BLaER1 treated with 17β-estradiol and CSF1 and Interleukin-3, amounts not matched to agents 10 nM and 100 nM (cell line): ENCODE data around the gene TPRN.

Experiments
- H3K27ac ChIP-seq, 11 experiments: shearing (Covaris generic); formaldehyde crosslinking; 2 replicates each; pipeline ENCODE4 v1.8.1; 2022
- H3K27me3 ChIP-seq, 11 experiments: shearing (Covaris generic); formaldehyde crosslinking; 2 replicates each; pipeline ENCODE4 v1.8.1; 2022
- H3K36me3 ChIP-seq, 11 experiments: shearing (Covaris generic); formaldehyde crosslinking; 2 replicates each; pipeline ENCODE4 v1.8.1; 2022
- H3K4me1 ChIP-seq, 10 experiments: shearing (Covaris generic); formaldehyde crosslinking; 2 replicates each; pipeline ENCODE4 v1.8.1; 2022
- H3K4me2 ChIP-seq, 11 experiments: shearing (Covaris generic); formaldehyde crosslinking; 2 replicates each; pipeline ENCODE4 v1.8.1; 2022
- H3K4me3 ChIP-seq, 10 experiments: shearing (Covaris generic); formaldehyde crosslinking; 2 replicates each; pipeline ENCODE4 v1.8.1; 2022
- H3K9ac ChIP-seq, 11 experiments: shearing (Covaris generic); formaldehyde crosslinking; 2 replicates each; pipeline ENCODE4 v1.8.1; 2022
- H3K9me3 ChIP-seq, 11 experiments: shearing (Covaris generic); formaldehyde crosslinking; replicated peaks in 1 of 11; 2 replicates each; pipeline ENCODE4 v1.8.1; 2022
- H4K20me1 ChIP-seq, 11 experiments: shearing (Covaris generic); formaldehyde crosslinking; 2 replicates each; pipeline ENCODE4 v1.8.1; 2022
- Cebpa-rat ChIP-seq, 11 experiments: shearing (Covaris generic); IDR thresholded peaks; 2 replicates each; pipeline ENCODE4 v1.8.1; 2022

Gene TPRN

DNA sequence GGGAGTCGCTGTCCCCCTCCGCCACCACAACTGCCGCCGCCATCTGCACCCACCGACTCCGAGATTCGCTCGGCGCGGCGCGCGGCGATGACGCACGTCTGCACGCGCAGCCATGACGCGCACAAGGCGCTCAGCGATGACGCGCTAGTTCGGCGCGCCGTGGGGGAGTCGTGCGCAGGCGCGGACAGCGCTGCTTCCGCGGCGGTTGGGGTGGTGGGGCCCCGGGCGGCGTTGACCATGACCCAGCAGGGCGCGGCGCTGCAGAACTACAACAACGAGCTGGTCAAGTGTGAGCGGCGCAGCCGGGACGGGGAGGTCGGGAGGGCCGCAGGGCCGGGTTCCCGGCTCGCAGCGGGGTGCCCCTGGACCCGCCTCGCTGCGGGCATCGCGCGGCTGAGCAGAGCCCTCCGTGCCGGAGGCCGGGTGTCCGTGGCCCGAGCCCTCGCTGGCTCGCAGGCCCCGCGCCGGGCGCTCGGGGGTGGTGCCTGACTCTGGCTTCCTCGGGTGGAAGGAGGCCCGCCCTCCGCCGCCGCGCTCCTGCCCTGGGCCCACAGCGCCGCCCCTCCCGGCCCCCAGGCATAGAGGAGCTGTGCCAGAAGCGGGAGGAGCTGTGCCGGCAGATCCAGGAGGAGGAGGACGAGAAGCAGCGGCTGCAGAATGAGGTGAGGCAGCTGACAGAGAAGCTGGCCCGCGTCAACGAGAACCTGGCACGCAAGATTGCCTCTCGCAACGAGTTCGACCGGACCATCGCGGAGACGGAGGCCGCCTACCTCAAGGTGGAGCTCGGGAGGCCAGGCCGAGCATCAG is 11.8 kb downstream of the TPRN start, which contains the start of the genes ANAPC2 and SSNA1:
TSS of gene ANAPC2 (minus strand) at position 71 of the 807 bp plus-strand sequence. CDS start at position 43, 28 bp downstream.
TSS of gene SSNA1 (plus strand) at position 187 of the 807 bp plus-strand sequence. CDS start at position 238, 51 bp downstream.
- Histone ChIP-seq H3K27ac (peak within 1 kb of the TSS; percentile 82 to 94 (median 89)), H3K4me3 (peak within 1 kb of the TSS; percentile 83 to 99 (median 98)), H3K9me3 (no peaks in the 10 kb centered on the region), H4K20me1 (peaks cover 12 to 96% (median 83%) of the 10 kb centered on the region in 11 experiments; a peak in 21 of 22 replicates), H3K4me1 (peaks cover 48 to 70% (median 60%) of the 10 kb centered on the region in 10 experiments), H3K27me3 (no peaks in the 10 kb centered on the region), H3K9ac (peak within 1 kb of the TSS; percentile 86 to 95 (median 93)), H3K4me2 (peak within 1 kb of the TSS; percentile 93 to 100 (median 100)), H3K36me3 (peaks cover 41 to 80% (median 62%) of the 10 kb centered on the region in 11 experiments)
- no peak for TF ChIP-seq Cebpa-rat (IDR thresholded peaks at IDR 0.05)

DNA sequence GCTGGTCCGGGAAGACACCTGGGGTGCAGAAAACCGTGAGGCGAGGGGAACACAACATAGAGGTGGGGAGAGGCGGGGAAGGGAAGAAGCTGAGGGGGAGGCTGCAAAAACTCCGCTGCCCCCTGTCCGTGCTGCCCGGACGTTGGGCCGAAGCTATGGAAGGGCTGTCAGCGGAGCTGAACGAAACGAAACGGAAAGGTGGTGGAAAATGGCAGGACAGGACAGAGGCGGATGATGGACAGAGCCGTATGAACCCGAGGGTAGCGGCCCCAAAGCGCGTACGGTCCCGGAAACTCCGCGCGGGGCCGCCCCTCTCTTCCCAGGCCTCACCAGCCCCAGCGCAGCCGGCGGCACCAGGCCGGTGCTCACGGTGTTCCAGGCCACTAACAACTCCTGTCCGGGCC is 12.5 kb downstream of the TPRN start:
- peaks cover 12 to 93% (median 79%) of the 10 kb centered on the region in 11 experiments; a peak in 21 of 22 replicates for H4K20me1 ChIP-seq
- no peak for TF ChIP-seq Cebpa-rat (IDR thresholded peaks at IDR 0.05)

DNA sequence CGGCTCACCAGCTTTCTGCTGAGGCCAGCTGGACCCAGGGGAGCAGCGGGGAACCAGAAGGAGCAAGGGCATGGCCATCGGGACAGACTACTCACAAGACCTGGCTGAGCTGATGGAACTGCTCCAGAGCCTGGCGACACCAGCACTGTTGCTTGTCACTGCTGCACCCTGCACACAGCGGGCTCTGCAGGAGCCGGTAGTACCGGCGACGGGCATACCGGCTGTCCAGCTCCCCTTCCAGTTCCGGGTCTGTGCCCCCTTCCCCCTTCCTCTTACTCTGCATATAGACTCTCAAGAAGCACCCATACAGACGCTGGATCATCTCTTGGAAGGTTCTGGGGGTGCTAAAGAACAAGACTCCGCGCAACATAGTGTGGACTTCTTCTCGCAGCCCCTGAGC is 13.2 kb downstream of the TPRN start:
- H3K4me2 ChIP-seq, result peak overlapping the region; percentile 93 to 100 (median 99)
- peak overlapping the region in 4 of 11 experiments; percentile 86 to 94 (median 92); a peak in 7 of 22 replicates for H3K27ac ChIP-seq
- H3K27me3 ChIP-seq, result no peaks in the 10 kb centered on the region
- no peak for TF ChIP-seq Cebpa-rat (IDR thresholded peaks at IDR 0.05)
- peaks cover 54 to 81% (median 75%) of the 10 kb centered on the region in 11 experiments for H3K36me3 ChIP-seq
- H3K9me3 ChIP-seq, result no peaks in the 10 kb centered on the region
- H3K9ac ChIP-seq, result peak overlapping the region; percentile 86 to 95 (median 93)
- H3K4me3 ChIP-seq, result peak overlapping the region; percentile 83 to 99 (median 98)
- peaks cover 12 to 93% (median 72%) of the 10 kb centered on the region in 11 experiments; a peak in 21 of 22 replicates for H4K20me1 ChIP-seq
- H3K4me1 ChIP-seq, result peaks cover 47 to 59% (median 53%) of the 10 kb centered on the region in 10 experiments

More for the DNA sequence above, 12.5 kb downstream of the TPRN start:
- H3K9ac ChIP-seq, result peak overlapping the region; percentile 86 to 95 (median 93)
- H3K27ac ChIP-seq, result peak overlapping the region; percentile 82 to 94 (median 89)
- peaks cover 48 to 66% (median 59%) of the 10 kb centered on the region in 10 experiments for H3K4me1 ChIP-seq
- H3K4me3 ChIP-seq, result peak overlapping the region; percentile 83 to 99 (median 98)
- H3K36me3 ChIP-seq, result peaks cover 47 to 81% (median 68%) of the 10 kb centered on the region in 11 experiments
- H3K9me3 ChIP-seq, result no peaks in the 10 kb centered on the region
- H3K4me2 ChIP-seq, result peak overlapping the region; percentile 93 to 100 (median 99)
- no peaks in the 10 kb centered on the region for H3K27me3 ChIP-seq

DNA sequence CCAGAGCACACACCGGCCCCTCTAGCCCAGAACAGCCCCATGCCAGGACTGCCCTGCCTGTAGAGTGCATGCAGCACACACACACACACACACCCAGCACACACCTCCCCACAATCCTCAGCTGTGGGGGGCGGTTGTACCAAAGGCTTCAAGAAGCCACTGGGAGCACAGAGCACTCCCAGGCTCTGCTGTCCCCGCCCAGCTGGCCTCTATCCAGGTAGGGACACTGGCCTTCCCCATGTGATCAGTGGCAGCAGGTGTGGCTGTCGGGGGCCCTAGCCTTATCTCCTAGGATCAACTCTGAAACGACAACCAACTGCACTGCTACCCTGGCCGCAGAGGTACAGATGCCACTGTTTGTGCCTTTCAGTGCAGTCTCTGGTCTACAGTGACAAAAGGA is 14.2 kb downstream of the TPRN start:
- peaks cover 42 to 49% (median 44%) of the 10 kb centered on the region in 10 experiments for H3K4me1 ChIP-seq
- peaks cover 12 to 91% (median 68%) of the 10 kb centered on the region in 11 experiments; a peak in 21 of 22 replicates for H4K20me1 ChIP-seq
- H3K27me3 ChIP-seq, result no peaks in the 10 kb centered on the region
- H3K9me3 ChIP-seq, result no peaks in the 10 kb centered on the region
- H3K4me3 ChIP-seq, result peak overlapping the region in 8 of 10 experiments; percentile 83 to 99 (median 96); a peak in 10 of 20 replicates
- H3K9ac ChIP-seq, result peak overlapping the region in 10 of 11 experiments; percentile 6 to 95 (median 92); a peak in 16 of 22 replicates
- no peak for TF ChIP-seq Cebpa-rat (IDR thresholded peaks at IDR 0.05)
- peaks cover 63 to 81% (median 77%) of the 10 kb centered on the region in 11 experiments for H3K36me3 ChIP-seq
- H3K4me2 ChIP-seq, result peak overlapping the region; percentile 93 to 100 (median 99)
- no peak overlapping the region for H3K27ac ChIP-seq

DNA sequence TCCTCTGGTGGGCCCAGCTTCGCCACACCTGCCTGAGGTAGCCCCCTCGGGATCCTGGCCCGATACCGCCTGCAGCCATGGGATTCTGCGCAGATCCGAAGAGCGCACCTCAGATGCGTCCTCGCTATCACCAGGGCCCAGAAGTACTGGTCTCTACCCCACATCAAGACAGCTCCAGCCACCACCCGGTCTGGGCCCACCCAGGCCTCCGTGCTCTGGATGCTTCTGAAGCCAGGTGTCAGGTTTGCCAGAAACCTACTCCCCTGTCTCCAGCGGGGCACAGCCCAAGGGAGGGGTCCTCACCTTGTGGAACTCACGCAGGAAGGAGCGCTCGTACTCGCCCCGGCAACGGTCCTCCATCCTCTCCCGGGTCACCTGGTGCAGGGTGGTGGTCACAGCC is 14.6 kb downstream of the TPRN start:
- no peak overlapping the region for H3K27ac ChIP-seq
- H3K4me1 ChIP-seq, result peaks cover 38 to 45% (median 39%) of the 10 kb centered on the region in 10 experiments
- peaks cover 64 to 81% (median 77%) of the 10 kb centered on the region in 11 experiments for H3K36me3 ChIP-seq
- no peak for TF ChIP-seq Cebpa-rat (IDR thresholded peaks at IDR 0.05)
- H3K9ac ChIP-seq, result peak overlapping the region in 9 of 11 experiments; percentile 6 to 95 (median 29); a peak in 9 of 22 replicates
- peak overlapping the region in 2 of 10 experiments; percentile 84 to 94; a peak in 1 of 20 replicates for H3K4me3 ChIP-seq
- peaks cover 11 to 91% (median 63%) of the 10 kb centered on the region in 11 experiments; a peak in 21 of 22 replicates for H4K20me1 ChIP-seq
- no peaks in the 10 kb centered on the region for H3K27me3 ChIP-seq
- H3K4me2 ChIP-seq, result peak overlapping the region; percentile 93 to 100 (median 99); a peak in 21 of 22 replicates
- no peaks in the 10 kb centered on the region for H3K9me3 ChIP-seq

DNA sequence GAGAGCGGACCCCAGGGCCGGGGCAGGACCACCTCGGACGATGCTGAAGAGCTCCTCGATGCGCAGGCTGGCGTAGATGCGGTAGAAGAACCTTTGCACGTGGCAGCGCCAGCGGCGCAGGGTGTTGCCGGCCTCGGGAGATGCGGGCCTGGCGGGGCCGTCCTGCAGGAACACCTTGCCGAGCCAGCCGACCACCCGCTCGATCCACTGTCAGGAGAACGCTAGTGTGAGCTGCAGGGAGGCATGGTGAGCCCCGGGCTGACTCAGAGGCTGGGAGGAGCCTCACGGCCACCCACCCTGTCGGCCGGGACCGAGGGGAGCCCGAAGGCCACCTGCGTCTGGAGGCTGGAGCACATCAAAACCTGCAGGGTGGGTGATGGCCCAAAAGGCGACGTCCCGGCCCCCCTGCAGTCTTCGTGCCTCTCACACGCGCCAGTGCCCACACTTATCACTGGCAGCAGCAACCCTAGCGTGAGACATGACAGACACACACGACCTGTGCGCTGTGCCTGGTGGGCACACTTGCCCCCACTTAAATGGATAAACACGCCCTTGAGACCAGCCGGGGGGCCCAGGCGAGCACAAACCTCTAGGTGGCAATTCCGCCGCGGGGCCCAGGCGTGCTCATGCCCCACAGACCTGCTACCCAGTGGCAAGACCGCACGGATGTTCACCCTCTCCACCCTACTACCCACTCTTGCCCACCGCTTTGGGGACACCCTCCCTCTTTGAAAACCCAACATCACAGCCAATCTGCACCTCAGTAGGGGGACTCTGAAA is 15.5 kb downstream of the TPRN start:
- no peaks in the 10 kb centered on the region for H3K9me3 ChIP-seq
- H4K20me1 ChIP-seq, result peaks cover 10 to 91% (median 54%) of the 10 kb centered on the region in 11 experiments; a peak in 21 of 22 replicates
- H3K4me2 ChIP-seq, result 0 out of 22 replicates have a peak overlapping the region, but pooled peaks of 1 of the 11 experiments have one; percentile 100
- no peak overlapping the region for H3K4me3 ChIP-seq
- peaks cover 66 to 81% (median 77%) of the 10 kb centered on the region in 11 experiments for H3K36me3 ChIP-seq
- no peak overlapping the region for H3K27ac ChIP-seq
- peak overlapping the region in 4 of 11 experiments; percentile 10 to 29 (median 16); a peak in 2 of 22 replicates for H3K9ac ChIP-seq
- no peaks in the 10 kb centered on the region for H3K27me3 ChIP-seq
- TF ChIP-seq Cebpa-rat (IDR thresholded peaks at IDR 0.05), result no peak
- H3K4me1 ChIP-seq, result peaks cover 29 to 36% (median 31%) of the 10 kb centered on the region in 10 experiments

DNA sequence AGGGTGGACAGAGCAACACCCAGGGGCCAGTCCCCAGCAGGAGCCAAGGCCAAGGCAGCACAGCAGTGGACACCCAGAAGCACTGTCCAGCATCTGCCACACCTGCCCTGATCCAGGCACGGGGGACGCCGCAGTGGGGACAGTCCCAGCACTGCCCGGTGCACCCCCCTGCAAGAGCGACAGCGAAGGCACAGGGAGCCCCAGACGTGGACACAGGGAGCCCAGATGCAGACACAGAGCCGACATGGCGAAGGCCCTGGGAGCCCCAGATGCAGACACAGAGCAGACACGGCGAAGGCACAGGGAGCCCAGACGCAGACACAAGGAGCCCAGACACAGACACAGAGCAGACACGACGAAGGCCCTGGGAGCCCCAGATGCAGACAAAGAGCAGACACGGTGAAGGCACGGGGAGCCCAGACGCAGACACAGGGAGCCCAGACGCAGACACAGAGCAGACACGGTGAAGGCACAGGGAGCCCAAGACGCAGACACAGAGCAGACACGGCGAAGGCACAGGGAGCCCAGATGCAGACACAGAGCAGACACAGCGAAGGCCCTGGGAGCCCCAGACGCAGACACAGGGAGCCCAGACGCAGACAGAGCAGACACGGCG is 16.5 kb downstream of the TPRN start:
- H3K9ac ChIP-seq, result no peak overlapping the region
- H3K4me1 ChIP-seq, result peaks cover 20 to 31% (median 25%) of the 10 kb centered on the region in 10 experiments
- no peaks in the 10 kb centered on the region for H3K9me3 ChIP-seq
- H3K36me3 ChIP-seq, result peaks cover 68 to 86% (median 82%) of the 10 kb centered on the region in 11 experiments
- H3K27me3 ChIP-seq, result no peaks in the 10 kb centered on the region
- H3K27ac ChIP-seq, result no peak overlapping the region
- peaks cover 0 to 91% (median 45%) of the 10 kb centered on the region in 11 experiments; a peak in 20 of 22 replicates for H4K20me1 ChIP-seq
- H3K4me3 ChIP-seq, result no peak overlapping the region
- no peak overlapping the region for H3K4me2 ChIP-seq
- no peak for TF ChIP-seq Cebpa-rat (IDR thresholded peaks at IDR 0.05)

DNA sequence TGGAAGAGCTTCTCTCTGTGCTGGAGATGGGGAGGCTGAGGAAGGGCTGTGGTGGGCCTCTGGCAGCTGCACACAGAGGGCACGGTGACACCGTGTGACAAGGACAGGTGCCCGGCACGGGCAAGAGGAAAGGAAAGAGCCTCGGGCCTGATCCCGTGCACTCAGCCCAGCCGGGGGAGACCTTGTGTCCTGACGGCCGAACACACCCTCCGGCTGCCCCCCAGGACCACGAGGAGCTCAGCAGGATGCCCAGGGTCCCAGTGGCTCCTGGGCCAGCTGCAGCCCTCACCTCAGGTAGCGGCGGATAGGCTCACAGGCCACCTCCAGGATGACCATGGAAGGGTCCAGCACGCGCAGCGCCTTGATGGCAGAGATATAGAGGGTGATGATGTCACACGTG is 17.7 kb downstream of the TPRN start:
- H3K4me3 ChIP-seq, result no peak overlapping the region
- no peaks in the 10 kb centered on the region for H3K9me3 ChIP-seq
- peaks cover 78 to 98% (median 89%) of the 10 kb centered on the region in 11 experiments for H3K36me3 ChIP-seq
- peaks cover 0 to 94% (median 38%) of the 10 kb centered on the region in 11 experiments; a peak in 17 of 22 replicates for H4K20me1 ChIP-seq
- TF ChIP-seq Cebpa-rat (IDR thresholded peaks at IDR 0.05), result no peak
- no peak overlapping the region for H3K27ac ChIP-seq
- no peak overlapping the region for H3K4me2 ChIP-seq
- H3K9ac ChIP-seq, result no peak overlapping the region; a peak in 2 of 22 replicates
- H3K27me3 ChIP-seq, result no peaks in the 10 kb centered on the region
- H3K4me1 ChIP-seq, result peaks cover 22 to 43% (median 34%) of the 10 kb centered on the region in 10 experiments
